K562 (cell line): ENCODE data around the gene PCBP3. TPM values are rescaled to one million over a fixed set of nuclear protein-coding genes. Genes with fewer than 3 reads are reported as not detected.

Experiments used
- ATAC-seq: fragments of 200-7000 bp; cut with Tn5 transposase; 3 replicates; pipeline ENCODE4 v1.9.1; 2020; ENCODE audit warnings: moderate library complexity
- BruUV-seq: library from RNA; stranded (reverse); fragments of 400-500 nt; replicated peaks from 2 replicates; lab custom pipeline; 2021; lab: Mats Ljungman, UMichigan
- CTCF ChIA-PET: fragments of 300-600 bp; formaldehyde crosslinking; extraction: SDS; loops from one replicate; lab custom pipeline; 2021; ENCODE audit warnings: low intra/inter-chr PET ratio; lab: Yijun Ruan, JAX
- POLR2A ChIA-PET: fragments of 300-600, 350-650 bp; sonication (Branson Sonifier 250); formaldehyde crosslinking; extraction: SDS; loops from one replicate; lab custom pipeline; 2021; ENCODE audit warnings: antibody characterized with exemption, inconsistent platforms; lab: Yijun Ruan, JAX
- DNase-seq, 4 experiments: peaks; one replicate each; pipeline versions ENCODE4 v3.0.0 to v3.0.0-alpha.2; 2011 to 2018; ENCODE audit warnings: low spot score in 3 of 4, mixed read lengths in 3 of 4; ENCODE audit errors: extremely low read depth in 1 of 4
- FAIRE-seq: peaks from 2 replicates; lab custom pipeline; 2011; peaks lifted over from hg19 to GRCh38; lab: Jason Lieb, UNC
- H2AFZ ChIP-seq: 2 replicates; pipeline ENCODE4 v1.6.0; 2011; ENCODE audit warnings: low read depth, low read length, control low read depth, inconsistent platforms
- H3K27ac ChIP-seq: fragments of 200-600 bp; 3 replicates; pipeline ENCODE4 v1.8.0; 2011; ENCODE audit warnings: low read depth, mild to moderate bottlenecking, control low read depth, inconsistent platforms, low read length, moderate library complexity, mixed read lengths; ENCODE audit errors: extremely low read depth
- H3K27me3 ChIP-seq, 2 experiments: fragments of 300-600 bp in 1 of 2; 2 replicates in 1 of 2; 3 replicates in 1 of 2; pipeline versions ENCODE4 v1.6.0 to v1.8.0; 2011; ENCODE audit warnings: inconsistent platforms in 2 of 2, low read length in 2 of 2, mild to moderate bottlenecking in 1 of 2, mixed read lengths in 1 of 2, moderate library complexity in 1 of 2; ENCODE audit not compliant: control insufficient read depth in 2 of 2, insufficient read depth in 2 of 2
- H3K36me3 ChIP-seq: fragments of 300-600 bp; 3 replicates; pipeline ENCODE4 v1.8.0; 2011; ENCODE audit warnings: mild to moderate bottlenecking, low read length, inconsistent platforms; ENCODE audit not compliant: control insufficient read depth, insufficient read depth
- H3K4me1 ChIP-seq, 2 experiments: fragments of 200-600 bp in 1 of 2; replicated peaks in 1 of 2; 2 replicates in 1 of 2; 3 replicates in 1 of 2; pipeline versions ENCODE4 v1.5.1 to v1.8.0; 2011; ENCODE audit warnings: inconsistent platforms in 2 of 2, low read length in 2 of 2, mild to moderate bottlenecking in 1 of 2, mixed read lengths in 1 of 2, moderate library complexity in 1 of 2; ENCODE audit not compliant: control insufficient read depth in 2 of 2, insufficient read depth in 2 of 2
- H3K4me2 ChIP-seq: 2 replicates; pipeline ENCODE4 v1.6.1; 2011; ENCODE audit warnings: low read length, control low read depth, inconsistent platforms, mixed read lengths; ENCODE audit not compliant: insufficient read depth
- H3K4me3 ChIP-seq: fragments of 200-600 bp; sonication (generic), shearing (Covaris generic); 2 replicates; pipeline ENCODE4 v1.5.1; 2016; ENCODE audit warnings: control low read depth, inconsistent platforms
- H3K79me2 ChIP-seq: fragments of 200-600 bp; 3 replicates; pipeline ENCODE4 v1.8.0; 2011; ENCODE audit warnings: low read length, inconsistent platforms; ENCODE audit not compliant: control insufficient read depth, insufficient read depth
- H3K9ac ChIP-seq, 2 experiments: 2 replicates each; pipeline versions ENCODE4 v1.6.0 to v1.6.1; 2011; ENCODE audit warnings: low read depth in 2 of 2, low read length in 2 of 2, control low read depth in 1 of 2, inconsistent platforms in 1 of 2, mild to moderate bottlenecking in 1 of 2, mixed read lengths in 1 of 2; ENCODE audit not compliant: insufficient read depth in 1 of 2
- H3K9me1 ChIP-seq: one replicate; pipeline ENCODE4 v1.6.0; 2011; ENCODE audit warnings: inconsistent platforms, mild to moderate bottlenecking, low read length, moderate library complexity; ENCODE audit not compliant: control insufficient read depth, insufficient read depth
- H3K9me3 ChIP-seq: replicated peaks from 2 replicates; pipeline ENCODE4 v1.5.1; 2011; ENCODE audit warnings: low read depth, low read length, inconsistent platforms; ENCODE audit not compliant: control insufficient read depth, insufficient read depth
- H4K20me1 ChIP-seq: replicated peaks from 2 replicates; pipeline ENCODE4 v1.6.1; 2011; ENCODE audit warnings: low read length, inconsistent platforms, mixed read lengths; ENCODE audit not compliant: control insufficient read depth, insufficient read depth
- ARID1B ChIP-seq: fragments of 450-650 bp; IDR thresholded peaks from 2 replicates; pipeline ENCODE4 v1.6.1; 2016; ENCODE audit warnings: antibody characterized with exemption, mild to moderate bottlenecking, inconsistent platforms
- BHLHE40 ChIP-seq: IDR thresholded peaks from 2 replicates; pipeline ENCODE4 v1.6.1; 2011; ENCODE audit warnings: low read length, improper control_type of control experiment
- CHD2 ChIP-seq: IDR thresholded peaks from 2 replicates; pipeline ENCODE4 v1.6.1; 2011; ENCODE audit warnings: low read depth, low read length
- CREM ChIP-seq: IDR thresholded peaks from 2 replicates; pipeline ENCODE4 v1.6.1; 2014; ENCODE audit warnings: antibody characterized with exemption, low read depth
- FOXK2 ChIP-seq, 2 experiments: fragments of 450-650 bp; IDR thresholded peaks in 1 of 2; conservative IDR thresholded peaks in 1 of 2; 2 replicates each; pipeline ENCODE4 v1.6.1; 2016; ENCODE audit warnings: low read depth in 2 of 2, mild to moderate bottlenecking in 1 of 2
- HES1 ChIP-seq: fragments of 450-650 bp; IDR thresholded peaks from 2 replicates; pipeline ENCODE4 v1.6.1; 2016; ENCODE audit warnings: low read depth, mild to moderate bottlenecking, moderate library complexity
- HNRNPH1 ChIP-seq: fragments of 200-400 bp; formaldehyde crosslinking; optimal IDR thresholded peaks from 2 replicates; pipeline ENCODE3; 2017; ENCODE audit warnings: low read depth, mild to moderate bottlenecking, low read length, moderate library complexity
- LCOR ChIP-seq: sonication (generic); formaldehyde crosslinking; IDR thresholded peaks from 2 replicates; pipeline ENCODE4 v1.8.0; 2022; ENCODE audit warnings: mild to moderate bottlenecking, missing genetic modification reagents
- NFE2 ChIP-seq: IDR thresholded peaks from 2 replicates; pipeline ENCODE4 v1.6.1; 2014; ENCODE audit warnings: antibody characterized with exemption, low read depth
- NFRKB ChIP-seq: fragments of 450-650 bp; IDR thresholded peaks from 2 replicates; pipeline ENCODE4 v1.6.1; 2016; ENCODE audit warnings: low read depth
- NR2C1 ChIP-seq, 2 experiments: fragments of 450-650 bp; IDR thresholded peaks; 2 replicates each; pipeline ENCODE4 v1.6.1; 2017; ENCODE audit warnings: mild to moderate bottlenecking in 2 of 2, antibody characterized with exemption in 1 of 2, inconsistent platforms in 1 of 2, missing compliant biosample characterization in 1 of 2, missing genetic modification characterization in 1 of 2
- NUFIP1 ChIP-seq: fragments of 450-650 bp; IDR thresholded peaks from 2 replicates; pipeline ENCODE4 v1.6.1; 2018; ENCODE audit not compliant: partially characterized antibody
- PCBP2 ChIP-seq: fragments of 200-400 bp; formaldehyde crosslinking; IDR thresholded peaks from 2 replicates; pipeline ENCODE4 v1.6.1; 2018; ENCODE audit warnings: low read length, low read depth, mild to moderate bottlenecking, moderate library complexity; ENCODE audit not compliant: poor library complexity, severe bottlenecking
- RBFOX2 ChIP-seq: fragments of 200-400 bp; formaldehyde crosslinking; IDR thresholded peaks from 2 replicates; pipeline ENCODE4 v1.6.1; 2017; ENCODE audit warnings: low read depth, mild to moderate bottlenecking, low read length, moderate library complexity
- ZBTB8A ChIP-seq: fragments of 450-650 bp; IDR thresholded peaks from 2 replicates; pipeline ENCODE4 v1.6.1; 2018; ENCODE audit warnings: mild to moderate bottlenecking, moderate library complexity; ENCODE audit not compliant: partially characterized antibody
- ZNF174 ChIP-seq: fragments of 250-450 bp; sonication (Bioruptor Pico); IDR thresholded peaks from 2 replicates; pipeline ENCODE4 v1.4.0; 2020; ENCODE audit warnings: mild to moderate bottlenecking
- ZNF280B ChIP-seq: fragments of 250-450 bp; sonication (Bioruptor Pico); IDR thresholded peaks from 2 replicates; pipeline ENCODE4 v1.5.1; 2021; ENCODE audit warnings: mild to moderate bottlenecking
- ZNF717 ChIP-seq: fragments of 250-450 bp; sonication (Bioruptor Pico); IDR thresholded peaks from 2 replicates; pipeline ENCODE4 v1.5.0; 2021
- WGBS: fragments of 100-300 bp; shearing (Covaris generic); methylation state at CpG from one replicate; pipeline ENCODE4 v1.1.6; 2016; ENCODE audit warnings: low coverage, mixed read lengths; ENCODE audit not compliant: insufficient coverage; ENCODE audit errors: missing lambda C conversion rate; 5-methylcytosine and 5-hydroxymethylcytosine counted together
- in situ Hi-C: fragments of 300-500 bp; cut with MboI; formaldehyde crosslinking; loops from 4 replicates; pipeline ENCODE4 v1.15.0; 2018; ENCODE audit warnings: inconsistent platforms, mixed read lengths
- intact Hi-C: fragments of 100-400 bp; cut with micrococcal nuclease; formaldehyde crosslinking; loops from 2 replicates; pipeline ENCODE4 v1.14.2; 2022
- polyA plus RNA-seq, 8 experiments: library from polyadenylated mRNA; depleted of rRNA in 4 of 8; stranded (reverse) in 5 of 8; unstranded in 3 of 8; fragments of >200 nt; fragmentation: Nextera tagmentation in 2 of 8; fragmentation: Illumina TruSeq in 1 of 8; extraction: Ambion mirVana in 2 of 8; extraction: Trizol in 1 of 8; gene quantifications; 2 replicates each; pipeline versions ENCODE4 v1.2.1 to v1.2.3, GENCODE V29; 2011 to 2014; ENCODE audit warnings: inconsistent platforms in 1 of 8, missing spikeins in 1 of 8
- total RNA-seq, 7 experiments: library from RNA; depleted of rRNA in 6 of 7; stranded (reverse); fragments of >200 nt in 6 of 7; fragmentation: Illumina TruSeq in 2 of 7; extraction: Trizol in 2 of 7; gene quantifications; 2 replicates each; pipeline versions ENCODE4 v1.2.1 to v1.2.3, GENCODE V29; 2011 to 2021; ENCODE audit warnings: low replicate concordance in 1 of 7

The PCBP3 gene
- total and polyA plus RNA-seq, 9 of the 15 experiments (the other 6 are each of a cell fraction or from before 2014, with no cell fraction given), result 0.18 TPM; not detected in 8

- TF ChIP-seq NFE2 (no peak), HNRNPH1 (no peak), FOXK2 (conservative IDR thresholded peaks at IDR 0.05 in 1 of 2, IDR thresholded peaks at IDR 0.05 in 1 of 2; ENCODE audit: low read depth in 2 of 2) (no peak), NFRKB (no peak), HES1 (no peak), LCOR (CRISPR knock-in tag) (no peak), ZBTB8A (no peak)
Observed at GRCh38 chr21:45891388-45892155, 248.0 kb downstream of the PCBP3 start (continued).

GRCh38 chr21:45892156-45892915 lies 248.8 kb downstream of the PCBP3 start:
- intact Hi-C loops, result no loop called here
- no peak overlapping the region for H3K4me3 ChIP-seq
- H3K36me3 ChIP-seq, result no peaks in the 10 kb centered on the region
- H3K79me2 ChIP-seq, result no peaks in the 10 kb centered on the region
- peak overlapping the region in 1 of 2 experiments; percentile 64; a peak in 1 of 4 replicates for H3K9ac ChIP-seq
- no peak overlapping the region for H2AFZ ChIP-seq
- peak; percentile 35; the same call in 2 of the 3 replicates for ATAC-seq
- peaks cover 0 to 11% of the 10 kb centered on the region in 2 experiments; a peak in 2 of 5 replicates for H3K4me1 ChIP-seq
- 10% methylated on average over 13 of the region's 26 CpGs for WGBS
- no peak overlapping the region for H3K4me2 ChIP-seq
- peaks cover 48 to 76% of the 10 kb centered on the region in 2 experiments for H3K27me3 ChIP-seq
- H3K9me3 ChIP-seq, result no peaks in the 10 kb centered on the region
- ChIA-PET CTCF (no interaction called here), POLR2A (no interaction called here)
- FAIRE-seq, result peak; percentile 61
- H3K27ac ChIP-seq, result no peak overlapping the region
- peaks cover 25% of the 10 kb centered on the region; the same call in 1 of the 2 replicates for H4K20me1 ChIP-seq
- in situ Hi-C loops, result no loop called here
- no peak for DNase-seq
- H3K9me1 ChIP-seq, result no peaks in the 10 kb centered on the region
- BruUV-seq, result no TSS peak
- TF ChIP-seq ZNF717 (no peak), ZNF174 (CRISPR knock-in tag) (no peak), ZNF280B (no peak), ARID1B (no peak), CHD2 (peak; percentile 18; the same call in 1 of the 2 replicates), NUFIP1 (no peak), PCBP2 (no peak), BHLHE40 (peak; percentile 22; the same call in 1 of the 2 replicates), RBFOX2 (0 out of 2 replicates have a peak, but pooled peaks have one; percentile 26), CREM (no peak), NR2C1 (IDR thresholded peaks at IDR 0.05) (peak; percentile 51; the same call in 1 of the 2 replicates), NR2C1 (tag; IDR thresholded peaks at IDR 0.05) (0 out of 2 replicates have a peak, but pooled peaks have one; percentile 41)
